Tongue (tissue), 2 donors: Measurements from ENCODE around the gene HIPK2. TPM values are rescaled to one million over a fixed set of nuclear protein-coding genes. Genes with fewer than 3 reads are reported as not detected.

ENCODE experiments used
- DNase-seq: peaks from one replicate; pipeline ENCODE4 v3.0.0-alpha.2; 2015
- total RNA-seq: library from RNA; depleted of rRNA; stranded (reverse); fragments of >200 nt; gene quantifications from one replicate; pipeline ENCODE4 v1.2.3, GENCODE V29; 2014

The HIPK2 gene
- total RNA-seq, 1 donor from 2014 or later: 14.8 TPM

- no peak for DNase-seq
Measured at GRCh38 chr7:139733751-139734150, 44.0 kb downstream of the HIPK2 start.

GRCh38 chr7:139732471-139733167 lies 45.2 kb downstream of the HIPK2 start:
- DNase-seq: no peak

GRCh38 chr7:139731802-139732470 lies 45.9 kb downstream of the HIPK2 start:
- peak; percentile 27 for DNase-seq

GRCh38 chr7:139730746-139731612 lies 46.8 kb downstream of the HIPK2 start:
- no peak for DNase-seq

- no peak for DNase-seq
Measured at GRCh38 chr7:139728203-139728602, 49.6 kb downstream of the HIPK2 start.

- no peak for DNase-seq
Measured at GRCh38 chr7:139727151-139727705, 50.6 kb downstream of the HIPK2 start.

- DNase-seq: no peak
Measured at GRCh38 chr7:139726485-139726869, 51.3 kb downstream of the HIPK2 start.

GRCh38 chr7:139725858-139726484 lies 51.8 kb downstream of the HIPK2 start:
- no peak for DNase-seq

GRCh38 chr7:139725077-139725476 lies 52.7 kb downstream of the HIPK2 start:
- no peak for DNase-seq

- DNase-seq: no peak
Measured at GRCh38 chr7:139722604-139723003, 55.2 kb downstream of the HIPK2 start.

- DNase-seq: no peak
Measured at GRCh38 chr7:139721821-139722220, 56.0 kb downstream of the HIPK2 start.

- DNase-seq: no peak
Measured at GRCh38 chr7:139721417-139721816, 56.4 kb downstream of the HIPK2 start.

- DNase-seq: no peak
Measured at GRCh38 chr7:139720705-139721231, 57.0 kb downstream of the HIPK2 start.

- DNase-seq: no peak
Measured at GRCh38 chr7:139720186-139720585, 57.6 kb downstream of the HIPK2 start.

- DNase-seq: no peak
Measured at GRCh38 chr7:139718859-139719258, 58.9 kb downstream of the HIPK2 start.

- no peak for DNase-seq
Measured at GRCh38 chr7:139718141-139718540, 59.7 kb downstream of the HIPK2 start.

- no peak for DNase-seq
Measured at GRCh38 chr7:139716156-139716942, 61.4 kb downstream of the HIPK2 start.

GRCh38 chr7:139715194-139715815 lies 62.5 kb downstream of the HIPK2 start:
- no peak for DNase-seq

- DNase-seq: no peak
Measured at GRCh38 chr7:139714163-139714901, 63.5 kb downstream of the HIPK2 start.
